Middle frontal gyrus (tissue), 1 donor: ENCODE results near the gene ZBTB40.

Experiments
- DNase-seq: peaks from one replicate; pipeline ENCODE4 v3.0.0-alpha.2; 2015; ENCODE audit warnings: low spot score; ENCODE audit errors: extremely low spot score

Gene ZBTB40

DNA sequence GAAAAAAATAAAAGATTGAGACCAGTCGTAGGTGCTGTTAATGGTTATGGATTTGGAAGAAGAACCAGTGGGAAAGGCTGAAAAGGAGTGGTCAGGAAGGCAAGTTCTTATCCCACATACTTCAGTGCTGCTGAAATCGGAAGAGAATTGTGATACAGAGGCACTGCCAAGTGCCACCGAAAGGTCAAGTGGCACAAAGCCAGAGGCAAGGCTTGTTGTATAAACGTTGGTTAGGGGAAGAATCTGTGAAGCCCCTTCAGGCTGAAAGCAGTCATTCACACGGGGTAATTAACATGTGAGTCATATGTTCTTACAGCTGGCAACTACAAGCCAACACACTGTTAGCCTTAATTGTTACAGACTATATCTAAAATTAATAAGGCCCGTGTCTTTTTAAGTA is 48.8 kb downstream of the ZBTB40 start:
- DNase-seq = no peak

GRCh38 chr1:22502202-22502601 is 50.6 kb downstream of the ZBTB40 start:
- no peak for DNase-seq

DNA sequence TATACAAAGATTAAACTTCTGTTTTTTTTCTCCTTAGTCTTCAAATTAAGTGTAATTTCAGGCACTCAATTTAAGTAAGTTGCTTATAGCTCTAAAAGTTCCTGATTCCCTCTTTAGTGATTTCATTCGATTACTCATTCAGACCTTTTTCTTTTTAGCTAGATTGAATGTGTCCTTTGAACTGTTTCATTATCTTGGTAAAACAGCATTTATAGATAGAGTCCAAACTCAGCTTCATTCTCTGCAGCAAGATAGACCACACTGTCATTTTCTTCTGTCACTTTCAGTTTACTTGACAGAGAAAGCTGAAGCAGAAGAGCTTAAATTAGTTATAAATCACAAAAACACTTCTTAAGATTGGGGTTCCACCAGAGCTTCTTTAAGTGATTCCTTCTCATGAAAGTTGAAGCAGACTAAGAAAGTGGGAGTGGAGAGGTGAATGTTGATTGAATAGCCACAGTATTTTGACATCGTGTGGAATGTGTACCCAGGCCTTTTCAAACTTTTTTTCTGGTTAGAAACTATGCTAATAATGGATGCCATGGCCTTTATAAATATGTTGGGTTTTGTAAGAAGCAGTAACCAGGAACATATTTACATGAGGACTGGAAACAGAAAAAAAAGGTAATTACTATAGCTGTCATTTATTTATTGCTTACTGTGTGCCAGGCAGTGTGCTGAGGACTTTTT is 52.2 kb downstream of the ZBTB40 start:
- DNase-seq = no peak

- DNase-seq = no peak
These were observed 54.6 kb downstream of the ZBTB40 start for GRCh38 chr1:22506130-22506692.

DNA sequence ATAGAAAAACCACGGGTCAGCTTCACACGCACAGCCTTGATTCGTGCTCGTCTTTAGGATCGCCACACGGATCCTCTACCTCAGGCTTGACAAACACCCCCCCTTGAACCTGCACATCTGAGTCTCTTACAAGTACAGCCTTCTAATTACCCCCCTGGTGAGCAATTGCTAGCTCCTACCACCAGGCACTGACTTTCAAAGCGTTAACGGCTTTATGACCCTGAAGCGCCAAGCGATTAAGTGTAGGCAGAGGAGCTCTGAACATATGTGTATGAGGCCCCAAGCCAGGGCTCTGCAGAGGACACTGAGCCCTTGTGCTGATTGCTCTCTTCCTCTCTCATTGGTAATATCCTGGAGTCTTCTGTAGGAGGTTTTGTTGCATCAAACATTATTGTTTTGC is 55.9 kb downstream of the ZBTB40 start:
- DNase-seq = no peak

GRCh38 chr1:22508329-22508728 is 56.7 kb downstream of the ZBTB40 start:
- DNase-seq = no peak

DNA sequence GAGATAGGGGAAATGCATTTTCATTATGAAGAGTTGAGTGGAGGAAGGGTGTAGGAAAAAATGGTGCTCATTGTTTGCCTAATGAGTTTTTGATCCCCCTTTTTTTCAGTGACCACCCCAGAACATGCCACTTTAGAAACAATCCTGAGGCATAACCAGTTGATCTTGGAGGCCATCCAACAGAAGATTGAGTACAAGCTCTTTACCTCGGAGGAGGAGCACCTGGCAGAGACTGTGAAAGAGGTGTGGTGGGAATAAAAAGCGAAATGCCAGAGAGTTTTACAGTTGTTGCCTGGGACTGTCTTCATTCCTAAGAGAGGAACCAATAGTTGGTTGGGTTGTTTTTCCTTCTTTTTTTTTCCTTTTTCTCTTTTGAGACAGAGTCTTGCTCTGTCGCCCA is 57.3 kb downstream of the ZBTB40 start:
- DNase-seq = no peak

- no peak for DNase-seq
These were observed 58.2 kb downstream of the ZBTB40 start for GRCh38 chr1:22509815-22510214.

DNA sequence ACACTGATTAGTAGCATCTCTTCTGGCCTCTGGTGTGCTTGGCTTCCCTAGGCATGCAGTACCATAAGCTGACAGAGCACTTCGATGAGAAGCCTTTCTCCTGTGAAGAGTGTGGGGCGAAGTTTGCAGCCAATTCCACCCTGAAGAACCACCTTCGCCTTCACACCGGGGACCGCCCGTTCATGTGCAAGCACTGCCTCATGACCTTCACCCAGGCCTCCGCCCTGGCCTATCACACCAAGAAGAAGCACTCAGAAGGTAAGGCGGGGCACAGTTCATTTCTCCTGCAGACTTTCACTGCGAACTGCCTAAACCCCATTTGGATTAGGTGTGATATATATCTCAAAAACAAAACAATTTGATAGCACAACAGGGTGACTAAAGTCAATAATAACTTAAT is 61.2 kb downstream of the ZBTB40 start:
- DNase-seq = no peak

- no peak for DNase-seq
These were observed 65.4 kb downstream of the ZBTB40 start for GRCh38 chr1:22516906-22517571.

DNA sequence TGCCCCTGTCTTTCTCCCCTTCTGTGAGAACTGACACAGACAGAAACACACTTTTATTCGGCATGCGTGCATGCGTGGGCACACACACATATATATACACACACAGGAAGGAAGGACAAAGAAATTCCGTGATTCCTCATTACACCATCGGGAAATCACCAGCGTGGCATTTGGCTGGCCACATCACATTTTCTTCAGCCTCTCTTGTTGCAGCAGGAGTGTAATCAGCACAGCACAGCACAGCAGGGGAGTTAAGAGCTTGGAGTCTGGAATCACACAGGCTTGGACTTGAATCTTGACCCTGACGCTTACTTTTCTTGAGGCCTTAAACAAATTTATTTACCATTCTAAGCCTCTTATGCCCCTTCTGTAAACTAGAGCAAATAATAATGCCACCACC is 66.3 kb downstream of the ZBTB40 start:
- no peak for DNase-seq

DNA sequence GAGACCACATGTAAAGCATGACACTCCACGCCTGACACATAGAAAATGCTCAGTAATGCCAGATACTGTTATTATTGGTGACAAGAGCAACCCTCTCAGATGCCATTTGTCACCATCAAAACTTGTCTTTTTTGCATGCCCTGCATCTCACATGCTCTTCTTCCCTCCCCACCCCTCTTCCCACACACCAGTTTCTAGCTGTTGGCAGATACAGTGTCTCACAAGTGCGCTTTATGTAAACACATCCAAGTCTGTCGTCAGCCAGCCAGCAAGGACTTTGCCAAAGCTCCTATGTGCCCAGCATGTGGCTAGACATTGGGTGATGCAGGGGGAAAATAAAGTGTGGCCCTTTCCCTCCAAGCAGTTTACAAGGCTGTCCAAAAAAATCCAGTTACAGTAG is 66.7 kb downstream of the ZBTB40 start:
- no peak for DNase-seq

DNA sequence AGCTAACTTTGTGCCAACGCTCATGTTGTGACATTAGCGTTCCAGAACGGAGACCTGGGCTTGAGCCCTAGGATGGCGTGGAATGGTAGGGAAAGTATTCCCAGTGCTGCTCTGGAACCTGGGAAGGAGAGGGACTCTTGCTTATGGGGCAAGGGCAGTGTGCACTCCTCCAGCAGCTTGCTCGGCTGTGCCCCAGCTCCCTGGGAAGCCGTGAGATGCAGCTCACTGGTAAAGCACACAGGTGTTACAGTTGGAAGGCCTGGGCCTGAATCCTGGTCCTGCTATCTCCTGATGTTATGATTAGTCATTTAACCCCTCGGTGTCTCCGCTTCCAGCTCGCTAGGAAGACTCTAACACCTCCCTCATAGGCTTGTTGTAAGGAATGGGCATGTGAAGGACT is 69.2 kb downstream of the ZBTB40 start:
- no peak for DNase-seq

- DNase-seq = no peak
These were observed 70.0 kb downstream of the ZBTB40 start for GRCh38 chr1:22521692-22522091.

DNA sequence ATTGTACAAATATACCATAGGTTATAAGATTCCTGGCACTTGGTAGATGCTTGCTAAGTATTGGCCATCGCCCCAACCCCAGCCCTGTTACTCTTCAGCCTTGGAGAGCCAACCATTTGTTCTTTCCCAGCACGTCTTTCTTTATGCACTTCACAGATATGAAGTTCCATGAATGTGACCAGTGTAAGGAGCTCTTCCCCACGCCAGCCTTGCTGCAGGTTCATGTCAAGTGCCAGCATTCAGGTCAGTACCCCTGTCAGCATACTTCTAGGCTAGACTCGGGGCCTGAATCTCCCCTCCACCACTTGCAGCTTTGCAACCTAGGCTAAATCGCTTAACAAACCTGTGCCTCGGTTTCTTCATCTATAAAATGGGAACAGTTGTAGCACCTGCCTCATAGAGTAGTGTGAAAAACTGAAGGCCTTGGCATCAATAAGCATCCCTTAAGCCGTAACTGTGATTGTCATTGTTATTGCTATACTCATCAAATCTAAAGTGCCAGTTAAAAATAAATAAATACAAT is 70.6 kb downstream of the ZBTB40 start:
- no peak for DNase-seq

- DNase-seq = no peak
These were observed 72.8 kb downstream of the ZBTB40 start for GRCh38 chr1:22524481-22524880.

DNA sequence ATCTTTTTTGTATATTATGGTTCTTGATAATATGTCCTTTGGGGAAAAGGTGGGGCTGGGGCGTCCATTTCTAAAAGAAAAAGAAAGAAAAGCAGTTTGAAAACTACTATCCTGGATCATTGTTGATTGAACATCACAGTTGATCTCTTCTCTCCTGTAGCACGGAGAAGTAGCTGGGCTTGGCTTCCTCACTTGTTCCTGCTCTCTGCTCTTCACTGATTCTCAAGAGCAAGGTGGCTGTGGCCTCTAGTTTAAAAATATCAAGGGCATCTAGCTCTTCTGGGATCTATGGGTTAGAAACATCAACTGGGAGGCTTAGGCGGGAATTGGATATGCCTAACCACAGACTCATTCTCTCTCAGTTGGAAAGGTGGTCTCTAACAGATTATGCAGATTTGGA is 73.6 kb downstream of the ZBTB40 start:
- no peak for DNase-seq

GRCh38 chr1:22525646-22526045 is 74.0 kb downstream of the ZBTB40 start:
- DNase-seq = no peak

DNA sequence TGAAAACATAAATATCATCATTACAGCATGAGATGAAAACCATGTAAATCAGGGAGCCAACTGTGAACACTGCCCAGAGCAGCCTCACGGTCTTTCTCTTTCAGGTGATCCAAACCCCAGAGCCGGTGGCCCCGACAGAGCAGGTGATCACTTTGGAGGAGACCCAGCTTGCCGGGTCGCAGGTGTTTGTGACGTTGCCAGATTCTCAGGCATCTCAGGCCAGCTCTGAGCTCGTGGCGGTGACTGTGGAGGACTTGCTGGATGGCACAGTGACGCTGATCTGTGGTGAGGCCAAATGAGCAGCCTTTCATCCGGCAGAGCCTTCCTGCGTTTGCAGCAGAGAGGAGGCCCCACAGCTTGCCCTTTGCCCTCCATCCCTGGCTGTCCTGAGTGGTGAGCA is 74.4 kb downstream of the ZBTB40 start:
- DNase-seq = no peak

- DNase-seq = no peak
These were observed 75.0 kb downstream of the ZBTB40 start for GRCh38 chr1:22526677-22527076.

GRCh38 chr1:22527122-22527521 is 75.5 kb downstream of the ZBTB40 start:
- DNase-seq = no peak

- DNase-seq = no peak
These were observed 76.1 kb downstream of the ZBTB40 start for GRCh38 chr1:22527555-22528296.
